Left colon (tissue), 2 donors: ENCODE measurements around the gene MRTFA. TPM values are rescaled to one million over a fixed set of nuclear protein-coding genes. Genes with fewer than 3 reads are reported as not detected.
A peak's percentile ranks its signal among the peaks of the same experiment; 100 is the strongest.
"Not testable (repeated sequence)": the region's sequence is repeated elsewhere in the genome, so short reads cannot be mapped to it uniquely, and the experiment has no call there.

Source experiments
- ATAC-seq: fragments of 200-7000 bp; cut with Tn5 transposase; one replicate; pipeline ENCODE4 v1.9.1; 2020; ENCODE audit warnings: mild to moderate bottlenecking, moderate library complexity
- DNase-seq, 2 donors: peaks; one replicate each; pipeline ENCODE4 v3.0.0-alpha.2; 2020
- intact Hi-C, 2 donors: fragments of 100-400 bp; cut with DNase I in 1 of 2; cut with micrococcal nuclease in 1 of 2; formaldehyde crosslinking; loops; one replicate each; pipeline versions ENCODE4 v1.11.2 to v1.14.0; 2022; cut with DNase I, micrococcal nuclease
- total RNA-seq, 2 donors: library from RNA; stranded (reverse); fragmentation: NEBNext Ultra II Directional; extraction: Animal tissue kit (Norgen Biotek cat#: 25700); gene quantifications; one replicate each; pipeline ENCODE4 v1.2.1, GENCODE V29; 2021
- donor health status: DM: no; HTN: no; CAD: no.
- donor health status: DM: yes; HTN: yes; CAD: no.

The MRTFA gene
- total RNA-seq, 2 donors from 2014 or later = 42.1 to 44.4 TPM

GRCh38 chr22:40610329-40610850 lies 26.1 kb downstream of the MRTFA start:
- intact Hi-C loops = no loop called here
- ATAC-seq = no peak
- no peak for DNase-seq

- DNase-seq (no peak), ATAC-seq (no peak)
- intact Hi-C loops = no loop called here
Measured at GRCh38 chr22:40609216-40609615, 27.3 kb downstream of the MRTFA start.

- ATAC-seq (no peak), DNase-seq (no peak)
- intact Hi-C loops = no loop called here
Measured at GRCh38 chr22:40607506-40607905, 29.0 kb downstream of the MRTFA start.

GRCh38 chr22:40606306-40606705 lies 30.2 kb downstream of the MRTFA start:
- intact Hi-C loops = no loop called here
- DNase-seq = no peak
- ATAC-seq = peak; percentile 29

- intact Hi-C loops = no loop called here
- no peak for DNase-seq
- ATAC-seq = peak; percentile 91
Measured at GRCh38 chr22:40605761-40606160, 30.8 kb downstream of the MRTFA start.

GRCh38 chr22:40603088-40603605 lies 33.4 kb downstream of the MRTFA start:
- intact Hi-C loops = no loop called here
- ATAC-seq = peak; percentile 61
- DNase-seq = no peak

- no peak for DNase-seq
- intact Hi-C loops = no loop called here
Measured at GRCh38 chr22:40602231-40602630, 34.3 kb downstream of the MRTFA start.

GRCh38 chr22:40599731-40600130 lies 36.8 kb downstream of the MRTFA start:
- ATAC-seq = no peak
- DNase-seq = no peak

More at GRCh38 chr22:40602231-40602630, 34.3 kb downstream of the MRTFA start:
- no peak for ATAC-seq

GRCh38 chr22:40598712-40599111 lies 37.8 kb downstream of the MRTFA start:
- ATAC-seq = peak; percentile 49
- intact Hi-C loops, DNase-seq: not testable (repeated sequence)

More at GRCh38 chr22:40599731-40600130, 36.8 kb downstream of the MRTFA start:
- intact Hi-C loops = no loop called here

GRCh38 chr22:40597526-40598430 lies 38.7 kb downstream of the MRTFA start:
- no peak for DNase-seq
- no peak for ATAC-seq
- intact Hi-C loops = no loop called here

GRCh38 chr22:40595497-40596234 lies 40.9 kb downstream of the MRTFA start:
- intact Hi-C loops = no loop called here
- DNase-seq (no peak), ATAC-seq (no peak)

- intact Hi-C loops = no loop called here
- DNase-seq (no peak), ATAC-seq (no peak)
Measured at GRCh38 chr22:40594924-40595323, 41.6 kb downstream of the MRTFA start.

GRCh38 chr22:40594346-40594745 lies 42.2 kb downstream of the MRTFA start:
- intact Hi-C loops = no loop called here
- no peak for ATAC-seq

GRCh38 chr22:40593460-40594273 lies 42.9 kb downstream of the MRTFA start:
- intact Hi-C loops = no loop called here
- no peak for DNase-seq
- ATAC-seq = peak; percentile 79

More at GRCh38 chr22:40594346-40594745, 42.2 kb downstream of the MRTFA start:
- DNase-seq = no peak

- ATAC-seq (peak; percentile 78), DNase-seq (peak in 1 of 2 donors; percentile 23)
- intact Hi-C loops = no loop called here
Measured at GRCh38 chr22:40592352-40593113, 44.0 kb downstream of the MRTFA start.

GRCh38 chr22:40588726-40589125 lies 47.8 kb downstream of the MRTFA start:
- ATAC-seq (no peak), DNase-seq (no peak)
- intact Hi-C loops = no loop called here

GRCh38 chr22:40586781-40587180 lies 49.7 kb downstream of the MRTFA start:
- DNase-seq = no peak
- ATAC-seq = no peak
- intact Hi-C loops = no loop called here

GRCh38 chr22:40585310-40585751 lies 51.2 kb downstream of the MRTFA start:
- intact Hi-C loops = no loop called here
- ATAC-seq (no peak), DNase-seq (no peak)
